HCT116 (cell line): Measurements from ENCODE around the gene TEX22. TPM values are rescaled to one million over a fixed set of nuclear protein-coding genes. Genes with fewer than 3 reads are reported as not detected.

Experiments used
- ATAC-seq: fragments of 200-7000 bp; cut with Tn5 transposase; 2 replicates; pipeline ENCODE4 v1.9.1; 2020; ENCODE audit warnings: mild to moderate bottlenecking, moderate library complexity
- BruUV-seq: library from RNA; stranded (reverse); fragments of 400-500 nt; replicated peaks from 2 replicates; lab custom pipeline; 2021; lab: Mats Ljungman, UMichigan
- CTCF ChIA-PET: fragments of 300-600 bp; sonication (Branson Sonifier 250); formaldehyde crosslinking; loops from one replicate; lab custom pipeline; 2021; ENCODE audit warnings: antibody characterized with exemption; lab: Charles Lee
- POLR2A ChIA-PET: fragments of 300-600, 350-600 bp; sonication (Branson Sonifier 250); formaldehyde crosslinking; loops from one replicate; lab custom pipeline; 2021; ENCODE audit warnings: antibody characterized with exemption; lab: Charles Lee
- RAD21 ChIA-PET, 2 experiments: fragments of 300-600 bp; sonication (Branson Sonifier 250); formaldehyde crosslinking; loops; one replicate each; lab custom pipeline; 2023; ENCODE audit warnings: low total read pairs in 2 of 2; ENCODE audit not compliant: uncharacterized antibody in 2 of 2, unreplicated experiment in 2 of 2, low non-redundant PET in 1 of 2; lab: Charles Lee
- DNase-seq: peaks from one replicate; pipeline ENCODE4 v3.0.0-alpha.2; 2010; ENCODE audit warnings: low read depth, low spot score
- H2AFZ ChIP-seq: fragments of 200-600 bp; shearing (Covaris generic), sonication (generic); 2 replicates; pipeline ENCODE4 v1.6.1; 2017; ENCODE audit warnings: low read depth, mixed run types, mixed read lengths, antibody characterized with exemption, low read length; ENCODE audit not compliant: poor library complexity, severe bottlenecking
- H3K27ac ChIP-seq: 2 replicates; pipeline ENCODE4 v1.5.1; 2012; ENCODE audit warnings: low read depth, low read length
- H3K27me3 ChIP-seq: fragments of 200-600 bp; sonication (generic); 2 replicates; pipeline ENCODE4 v1.6.1; 2016; ENCODE audit warnings: mixed run types, low read length, mixed read lengths; ENCODE audit not compliant: insufficient read depth
- H3K36me3 ChIP-seq, 2 experiments: fragments of 200-500 bp in 1 of 2; fragments of 200-600 bp in 1 of 2; sonication (Bioruptor generic) in 1 of 2; sonication (generic) in 1 of 2; 2 replicates each; pipeline versions ENCODE4 v1.5.1 to v1.6.1; 2014 to 2016; ENCODE audit warnings: low read length in 2 of 2, inconsistent platforms in 1 of 2, mixed read lengths in 1 of 2, mixed run types in 1 of 2; ENCODE audit not compliant: insufficient read depth in 2 of 2, control insufficient read depth in 1 of 2
- H3K4me1 ChIP-seq, 2 experiments: fragments of 200-600 bp in 1 of 2; sonication (generic) in 1 of 2; 2 replicates each; pipeline versions ENCODE4 v1.5.1 to v1.6.1; 2012 to 2017; ENCODE audit warnings: low read length in 2 of 2, inconsistent platforms in 1 of 2, mild to moderate bottlenecking in 1 of 2, mixed read lengths in 1 of 2, mixed run types in 1 of 2, moderate library complexity in 1 of 2; ENCODE audit not compliant: insufficient read depth in 2 of 2, control insufficient read depth in 1 of 2
- H3K4me2 ChIP-seq: fragments of 200-600 bp; sonication (generic); 2 replicates; pipeline ENCODE4 v1.6.1; 2017; ENCODE audit warnings: mixed run types, low read length, mixed read lengths
- H3K4me3 ChIP-seq, 2 experiments: fragments of 200-600 bp in 1 of 2; sonication (generic) in 1 of 2; replicated peaks in 1 of 2; 2 replicates each; pipeline ENCODE4 v1.5.1; 2011 to 2016; ENCODE audit warnings: low read length in 2 of 2, control low read depth in 1 of 2, low read depth in 1 of 2, mild to moderate bottlenecking in 1 of 2, mixed read lengths in 1 of 2, mixed run types in 1 of 2
- H3K79me2 ChIP-seq: fragments of 200-600 bp; sonication (generic); 2 replicates; pipeline ENCODE4 v1.6.1; 2017; ENCODE audit warnings: mild to moderate bottlenecking, mixed run types, low read length, moderate library complexity, mixed read lengths; ENCODE audit not compliant: insufficient read depth
- H3K9ac ChIP-seq: fragments of 200-600 bp; sonication (generic); 2 replicates; pipeline ENCODE4 v1.6.1; 2016; ENCODE audit warnings: low read length, mixed read lengths
- H3K9me2 ChIP-seq: fragments of 200-600 bp; sonication (generic), shearing (Covaris generic); 2 replicates; pipeline ENCODE4 v1.6.1; 2017; ENCODE audit warnings: mixed run types, mild to moderate bottlenecking, moderate library complexity; ENCODE audit not compliant: insufficient read depth
- H3K9me3 ChIP-seq, 2 experiments: fragments of 200-500 bp in 1 of 2; fragments of 200-600 bp in 1 of 2; sonication (Bioruptor generic) in 1 of 2; sonication (generic) in 1 of 2; 2 replicates each; pipeline ENCODE4 v1.6.1; 2014 to 2017; ENCODE audit warnings: low read length in 2 of 2, mixed read lengths in 2 of 2, inconsistent platforms in 1 of 2, low read depth in 1 of 2, mild to moderate bottlenecking in 1 of 2, mixed run types in 1 of 2, moderate library complexity in 1 of 2; ENCODE audit not compliant: control insufficient read depth in 1 of 2, insufficient read depth in 1 of 2
- H4K20me1 ChIP-seq: fragments of 200-600 bp; sonication (generic), shearing (Covaris generic); 2 replicates; pipeline ENCODE4 v1.6.1; 2017; ENCODE audit warnings: mixed run types, mild to moderate bottlenecking, moderate library complexity; ENCODE audit not compliant: insufficient read depth
- ELF1 ChIP-seq: IDR thresholded peaks from 2 replicates; pipeline ENCODE4 v1.6.1; 2012; ENCODE audit warnings: low read depth, borderline replicate concordance
- POLR2A ChIP-seq: IDR thresholded peaks from 2 replicates; pipeline ENCODE4 v1.7.0; 2011; ENCODE audit warnings: borderline replicate concordance; ENCODE audit not compliant: insufficient read depth, insufficient read length; ENCODE audit errors: extremely low read depth
- RAD21 ChIP-seq: IDR thresholded peaks from 2 replicates; pipeline ENCODE4 v1.6.1; 2012; ENCODE audit warnings: low read depth, mild to moderate bottlenecking
- SIN3A ChIP-seq: IDR thresholded peaks from 2 replicates; pipeline ENCODE4 v1.6.1; 2012; ENCODE audit warnings: low read depth
- YY1 ChIP-seq: IDR thresholded peaks from 2 replicates; pipeline ENCODE4 v1.6.1; 2011; ENCODE audit warnings: low read length, low read depth, moderate library complexity, mild to moderate bottlenecking; ENCODE audit not compliant: insufficient replicate concordance; ENCODE audit errors: extremely low read depth
- intact Hi-C: fragments of 100-400 bp; cut with micrococcal nuclease; formaldehyde crosslinking; loops from 2 replicates; pipeline ENCODE4 v1.10.0; 2022
- total RNA-seq: library from RNA; stranded (reverse); gene quantifications from one replicate; pipeline ENCODE4 v1.2.1, GENCODE V29; 2021; ENCODE audit not compliant: unreplicated experiment
- TF ChIP-seq, protein P1 (sequence below), 3 experiments: fragments of 200-600 bp in 1 of 3; sonication (generic) in 1 of 3; IDR thresholded peaks in 2 of 3; conservative IDR thresholded peaks in 1 of 3; 2 replicates each; pipeline ENCODE4 v1.5.1; 2012 to 2017; ENCODE audit warnings: low read depth in 2 of 3, low read length in 2 of 3, antibody characterized with exemption in 1 of 3, borderline replicate concordance in 1 of 3, control low read depth in 1 of 3, mild to moderate bottlenecking in 1 of 3, mixed read lengths in 1 of 3, mixed run types in 1 of 3, moderate library complexity in 1 of 3; ENCODE audit not compliant: insufficient read depth in 1 of 3

Gene TEX22
- total RNA-seq, 1 experiment from 2014 or later, result 3.8 TPM

GRCh38 chr14:105417690-105418121 is 19.4 kb downstream of the TEX22 start:
- Histone ChIP-seq H3K27ac (no peak overlapping the region), H3K27me3 (no peaks in the 10 kb centered on the region), H3K4me1 (peaks cover 16 to 35% of the 10 kb centered on the region in 2 experiments), H3K36me3 (peaks cover 0 to 13% of the 10 kb centered on the region in 2 experiments; a peak in 2 of 4 replicates), H2AFZ (no peak overlapping the region), H3K79me2 (peaks cover 30% of the 10 kb centered on the region), H3K4me2 (no peak overlapping the region), H3K9me2 (no peaks in the 10 kb centered on the region), H3K9me3 (no peaks in the 10 kb centered on the region), H3K9ac (no peak overlapping the region), H4K20me1 (no peaks in the 10 kb centered on the region; the same call in 1 of the 2 replicates), H3K4me3 (no peak overlapping the region)
- BruUV-seq, result no TSS peak
- TF ChIP-seq POLR2A, result no peak
- no peak for TF ChIP-seq SIN3A
- TF ChIP-seq, protein P1, sequence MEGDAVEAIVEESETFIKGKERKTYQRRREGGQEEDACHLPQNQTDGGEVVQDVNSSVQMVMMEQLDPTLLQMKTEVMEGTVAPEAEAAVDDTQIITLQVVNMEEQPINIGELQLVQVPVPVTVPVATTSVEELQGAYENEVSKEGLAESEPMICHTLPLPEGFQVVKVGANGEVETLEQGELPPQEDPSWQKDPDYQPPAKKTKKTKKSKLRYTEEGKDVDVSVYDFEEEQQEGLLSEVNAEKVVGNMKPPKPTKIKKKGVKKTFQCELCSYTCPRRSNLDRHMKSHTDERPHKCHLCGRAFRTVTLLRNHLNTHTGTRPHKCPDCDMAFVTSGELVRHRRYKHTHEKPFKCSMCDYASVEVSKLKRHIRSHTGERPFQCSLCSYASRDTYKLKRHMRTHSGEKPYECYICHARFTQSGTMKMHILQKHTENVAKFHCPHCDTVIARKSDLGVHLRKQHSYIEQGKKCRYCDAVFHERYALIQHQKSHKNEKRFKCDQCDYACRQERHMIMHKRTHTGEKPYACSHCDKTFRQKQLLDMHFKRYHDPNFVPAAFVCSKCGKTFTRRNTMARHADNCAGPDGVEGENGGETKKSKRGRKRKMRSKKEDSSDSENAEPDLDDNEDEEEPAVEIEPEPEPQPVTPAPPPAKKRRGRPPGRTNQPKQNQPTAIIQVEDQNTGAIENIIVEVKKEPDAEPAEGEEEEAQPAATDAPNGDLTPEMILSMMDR (IDR thresholded peaks at IDR 0.05 in 2 of 3, conservative IDR thresholded peaks at IDR 0.05 in 1 of 3; ENCODE audit: borderline replicate concordance in 1 of 3, insufficient read depth in 1 of 3, low read depth in 2 of 3, low read length in 2 of 3), result no peak
- no peak for TF ChIP-seq RAD21
- TF ChIP-seq ELF1, result no peak
- TF ChIP-seq YY1, result no peak
- CTCF ChIA-PET, result no interaction called here
- ATAC-seq (no peak), DNase-seq (no peak)
- POLR2A ChIA-PET, result no interaction called here
- RAD21 ChIA-PET, result no interaction called here
- intact Hi-C loops, result no loop called here
